CD14-positive monocyte (primary cell): ENCODE results near the gene DENND2C. TPM values are rescaled to one million over a fixed set of nuclear protein-coding genes. Genes with fewer than 3 reads are reported as not detected.

Source experiments
- DNase-seq, 3 donors: peaks; one replicate each; pipeline ENCODE4 v3.0.0-alpha.2; 2011 to 2022
- H2AFZ ChIP-seq: 2 replicates; pipeline ENCODE4 v1.6.0; 2012; ENCODE audit warnings: mild to moderate bottlenecking, low read depth, low read length, inconsistent platforms; ENCODE audit not compliant: insufficient read depth, poor library complexity, severe bottlenecking
- H3K27ac ChIP-seq, 2 donors: 1 replicate in 1 of 2; 2 replicates in 1 of 2; pipeline ENCODE4 v1.5.1; 2012 to 2013; ENCODE audit warnings: low read length in 2 of 2, control low read depth in 1 of 2, inconsistent platforms in 1 of 2, low read depth in 1 of 2, mild to moderate bottlenecking in 1 of 2
- H3K27me3 ChIP-seq, 2 donors: one replicate each; pipeline versions ENCODE4 v1.6.0 to v1.6.1; 2011 to 2013; ENCODE audit warnings: low read length in 2 of 2; ENCODE audit not compliant: control insufficient read depth in 2 of 2, insufficient read depth in 2 of 2
- H3K36me3 ChIP-seq, 2 donors: replicated peaks in 1 of 2; 1 replicate in 1 of 2; 2 replicates in 1 of 2; pipeline versions ENCODE4 v1.5.1 to v1.6.1; 2012 to 2013; ENCODE audit warnings: low read length in 2 of 2, control low read depth in 1 of 2, inconsistent platforms in 1 of 2, mild to moderate bottlenecking in 1 of 2; ENCODE audit not compliant: insufficient read depth in 2 of 2, control insufficient read depth in 1 of 2
- H3K4me1 ChIP-seq, 2 donors: 1 replicate in 1 of 2; 2 replicates in 1 of 2; pipeline versions ENCODE4 v1.5.1 to v1.6.1; 2012 to 2013; ENCODE audit warnings: low read length in 2 of 2, control low read depth in 1 of 2, inconsistent platforms in 1 of 2, mild to moderate bottlenecking in 1 of 2, moderate library complexity in 1 of 2; ENCODE audit not compliant: insufficient read depth in 2 of 2, control insufficient read depth in 1 of 2
- H3K4me2 ChIP-seq: replicated peaks from 2 replicates; pipeline ENCODE3; 2012; ENCODE audit warnings: low read length, moderate library complexity, mild to moderate bottlenecking; ENCODE audit not compliant: poor library complexity, severe bottlenecking; ENCODE audit errors: extremely low read depth
- H3K4me3 ChIP-seq, 3 experiments: fragments of 200-600 bp in 1 of 3; sonication (generic) in 1 of 3; replicated peaks in 1 of 3; 1 replicate in 2 of 3; 2 replicates in 1 of 3; pipeline ENCODE4 v1.5.1; 2011 to 2013; ENCODE audit warnings: low read length in 3 of 3, mild to moderate bottlenecking in 3 of 3, control low read depth in 2 of 3, low read depth in 2 of 3, inconsistent platforms in 1 of 3, moderate library complexity in 1 of 3
- H3K79me2 ChIP-seq: 2 replicates; pipeline ENCODE4 v1.6.0; 2012; ENCODE audit warnings: mild to moderate bottlenecking, control low read depth, inconsistent platforms, low read length, moderate library complexity; ENCODE audit not compliant: insufficient read depth
- H3K9ac ChIP-seq: 2 replicates; pipeline ENCODE4 v1.6.0; 2017; ENCODE audit warnings: low read length, mild to moderate bottlenecking; ENCODE audit not compliant: insufficient read depth, poor library complexity, severe bottlenecking
- H3K9me3 ChIP-seq, 2 donors: replicated peaks in 1 of 2; 1 replicate in 1 of 2; 2 replicates in 1 of 2; pipeline versions ENCODE4 v1.5.1 to v1.6.1; 2012 to 2013; ENCODE audit warnings: low read length in 2 of 2, control low read depth in 1 of 2; ENCODE audit not compliant: control insufficient read depth in 1 of 2, insufficient read depth in 1 of 2
- H4K20me1 ChIP-seq: 2 replicates; pipeline ENCODE4 v1.6.0; 2012; ENCODE audit warnings: mild to moderate bottlenecking, low read length, control low read depth, moderate library complexity; ENCODE audit not compliant: insufficient read depth
- H3K27ac Mint-ChIP-seq, 7 donors: one replicate each; pipeline ENCODE4 v1.8.0; 2020; ENCODE audit warnings: mild to moderate bottlenecking in 7 of 7, mixed read lengths in 7 of 7, moderate library complexity in 6 of 7, inconsistent platforms in 2 of 7
- H3K27me3 Mint-ChIP-seq, 3 donors: one replicate each; pipeline ENCODE4 v1.8.0; 2021 to 2022; ENCODE audit warnings: low read depth in 3 of 3, mild to moderate bottlenecking in 3 of 3, mixed read lengths in 3 of 3, moderate library complexity in 3 of 3, inconsistent platforms in 1 of 3
- H3K36me3 Mint-ChIP-seq, 2 donors: one replicate each; pipeline ENCODE4 v1.8.0; 2020; ENCODE audit warnings: mixed read lengths in 2 of 2, inconsistent platforms in 1 of 2, mild to moderate bottlenecking in 1 of 2
- H3K4me1 Mint-ChIP-seq: one replicate; pipeline ENCODE4 v1.8.0; 2020; ENCODE audit warnings: mild to moderate bottlenecking, mixed read lengths
- H3K4me3 Mint-ChIP-seq, 2 donors: one replicate each; pipeline ENCODE4 v1.8.0; 2020; ENCODE audit warnings: mild to moderate bottlenecking in 2 of 2, mixed read lengths in 2 of 2, moderate library complexity in 1 of 2
- H3K9me3 Mint-ChIP-seq, 7 donors: one replicate each; pipeline ENCODE4 v1.8.0; 2020 to 2022; ENCODE audit warnings: mixed read lengths in 7 of 7, mild to moderate bottlenecking in 6 of 7, moderate library complexity in 6 of 7, inconsistent platforms in 2 of 7
- CTCF ChIP-seq: fragments of 200-600 bp; IDR thresholded peaks from one replicate; pipeline ENCODE4 v1.8.0; 2022; ENCODE audit warnings: antibody characterized with exemption, mild to moderate bottlenecking
- WGBS: methylation state at CpG from one replicate; pipeline ENCODE4 v1.1.5; 2013; ENCODE audit warnings: missing lambda C conversion rate; ENCODE audit not compliant: insufficient coverage; 5-methylcytosine and 5-hydroxymethylcytosine counted together
- intact Hi-C, 2 donors: fragments of 100-400 bp; cut with micrococcal nuclease; formaldehyde crosslinking; loops; one replicate each; pipeline versions ENCODE4 v1.15.0 to v1.15.1; 2023
- polyA plus RNA-seq, 3 donors: library from polyadenylated mRNA; depleted of rRNA in 1 of 3; unstranded in 2 of 3; stranded (reverse) in 1 of 3; fragments of 300-500 nt in 2 of 3; fragments of >200 nt in 1 of 3; fragmentation: Illumina TruSeq in 2 of 3; gene quantifications; 1 replicate in 2 of 3; 2 replicates in 1 of 3; pipeline ENCODE4 v1.2.3, GENCODE V29; 2012 to 2021

The DENND2C gene
- polyA plus RNA-seq, 3 donors, result 0.03 to 0.07 (median 0.06) TPM

DNA sequence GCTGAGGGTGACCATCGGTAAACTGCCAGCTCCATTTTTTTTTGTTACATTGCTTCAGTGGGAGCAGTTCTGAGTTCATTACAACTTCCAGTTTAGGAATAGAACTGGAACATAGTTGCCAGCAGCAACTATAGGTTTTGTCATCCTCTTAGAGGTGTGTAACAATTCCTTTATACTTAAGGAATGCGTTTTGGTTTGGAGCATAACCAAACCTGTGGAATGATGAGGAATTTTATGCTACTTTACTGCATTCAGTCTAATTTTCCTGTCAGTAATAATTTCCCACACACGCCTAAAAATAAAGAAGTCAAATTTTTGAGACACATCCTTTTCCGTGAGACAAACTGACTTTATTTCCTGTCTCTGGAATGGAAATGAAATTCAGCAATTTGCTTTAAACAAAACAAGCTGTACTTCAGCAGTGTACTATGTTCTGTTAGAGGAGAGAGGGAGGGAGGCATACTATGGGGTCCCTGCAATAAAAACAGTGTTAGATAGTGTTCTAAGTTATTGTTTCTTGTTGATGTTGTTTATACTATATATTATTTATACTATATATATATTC, 30.3 kb upstream of the DENND2C start:
- no peak overlapping the region for H3K4me2 ChIP-seq
- TF ChIP-seq CTCF, result no peak
- no peak overlapping the region for H3K9ac ChIP-seq
- H2AFZ ChIP-seq, result no peak overlapping the region
- peaks cover 2 to 3% of the 10 kb centered on the region in 2 donors for H3K36me3 ChIP-seq
- H3K4me1 ChIP-seq, result no peaks in the 10 kb centered on the region
- Mint-ChIP-seq H3K9me3 (peaks cover 0 to 1% (median 0%) of the 10 kb centered on the region in 7 donors), H3K27me3 (peaks cover 2 to 11% (median 5%) of the 10 kb centered on the region in 3 donors), H3K27ac (no peak overlapping the region), H3K4me3 (no peak overlapping the region), H3K36me3 (peaks cover 6 to 7% of the 10 kb centered on the region in 2 donors), H3K4me1 (peaks cover 2% of the 10 kb centered on the region)
- H4K20me1 ChIP-seq, result no peaks in the 10 kb centered on the region
- no peaks in the 10 kb centered on the region for H3K9me3 ChIP-seq
- H3K27me3 ChIP-seq, result no peaks in the 10 kb centered on the region
- no CpG with 5 or more reads among the region's 4 CpGs for WGBS
- intact Hi-C loops, result no loop called here
- H3K79me2 ChIP-seq, result no peaks in the 10 kb centered on the region
- no peak overlapping the region for H3K27ac ChIP-seq
- H3K4me3 ChIP-seq, result no peak overlapping the region
- DNase-seq, result no peak

DNA sequence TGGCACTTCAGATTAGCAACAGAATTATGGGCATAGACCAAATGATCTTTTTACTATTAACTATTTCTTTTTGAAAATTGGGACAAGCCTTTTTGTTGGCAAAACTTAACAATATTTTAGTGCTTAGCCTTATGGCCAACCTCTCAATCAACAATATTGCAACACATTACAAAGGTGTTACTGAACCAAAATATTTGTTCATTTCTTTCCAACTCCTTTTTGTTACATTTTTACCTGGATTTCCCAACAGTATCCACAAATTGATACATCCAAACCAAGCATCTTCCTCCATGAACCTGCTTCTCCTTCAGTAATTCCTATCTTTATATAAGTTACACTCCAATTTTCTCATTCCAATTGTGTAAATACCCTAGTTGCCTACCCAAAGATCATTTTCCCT, 27.0 kb upstream of the DENND2C start:
- Mint-ChIP-seq H3K27me3 (peaks cover 4 to 14% (median 10%) of the 10 kb centered on the region in 3 donors), H3K4me3 (no peak overlapping the region)

More for the DNA sequence above, 27.0 kb upstream of the DENND2C start:
- Histone ChIP-seq H3K4me3 (no peak overlapping the region), H3K9ac (no peak overlapping the region), H2AFZ (no peak overlapping the region), H4K20me1 (no peaks in the 10 kb centered on the region), H3K9me3 (no peaks in the 10 kb centered on the region), H3K27me3 (no peaks in the 10 kb centered on the region), H3K4me2 (no peak overlapping the region), H3K27ac (no peak overlapping the region), H3K79me2 (no peaks in the 10 kb centered on the region), H3K4me1 (no peaks in the 10 kb centered on the region), H3K36me3 (no peaks in the 10 kb centered on the region)
- Mint-ChIP-seq H3K27ac (no peak overlapping the region), H3K4me1 (peaks cover 2% of the 10 kb centered on the region), H3K36me3 (no peaks in the 10 kb centered on the region), H3K9me3 (peaks cover 0 to 1% (median 0%) of the 10 kb centered on the region in 7 donors)
- no peak for DNase-seq
- TF ChIP-seq CTCF, result no peak
- intact Hi-C loops, result no loop called here
